Measurements from ENCODE around the gene TTYH3.
"Not testable (repeated sequence)": the region's sequence is repeated elsewhere in the genome, so short reads cannot be mapped to it uniquely, and the experiment has no call there.

Gene TTYH3

DNA sequence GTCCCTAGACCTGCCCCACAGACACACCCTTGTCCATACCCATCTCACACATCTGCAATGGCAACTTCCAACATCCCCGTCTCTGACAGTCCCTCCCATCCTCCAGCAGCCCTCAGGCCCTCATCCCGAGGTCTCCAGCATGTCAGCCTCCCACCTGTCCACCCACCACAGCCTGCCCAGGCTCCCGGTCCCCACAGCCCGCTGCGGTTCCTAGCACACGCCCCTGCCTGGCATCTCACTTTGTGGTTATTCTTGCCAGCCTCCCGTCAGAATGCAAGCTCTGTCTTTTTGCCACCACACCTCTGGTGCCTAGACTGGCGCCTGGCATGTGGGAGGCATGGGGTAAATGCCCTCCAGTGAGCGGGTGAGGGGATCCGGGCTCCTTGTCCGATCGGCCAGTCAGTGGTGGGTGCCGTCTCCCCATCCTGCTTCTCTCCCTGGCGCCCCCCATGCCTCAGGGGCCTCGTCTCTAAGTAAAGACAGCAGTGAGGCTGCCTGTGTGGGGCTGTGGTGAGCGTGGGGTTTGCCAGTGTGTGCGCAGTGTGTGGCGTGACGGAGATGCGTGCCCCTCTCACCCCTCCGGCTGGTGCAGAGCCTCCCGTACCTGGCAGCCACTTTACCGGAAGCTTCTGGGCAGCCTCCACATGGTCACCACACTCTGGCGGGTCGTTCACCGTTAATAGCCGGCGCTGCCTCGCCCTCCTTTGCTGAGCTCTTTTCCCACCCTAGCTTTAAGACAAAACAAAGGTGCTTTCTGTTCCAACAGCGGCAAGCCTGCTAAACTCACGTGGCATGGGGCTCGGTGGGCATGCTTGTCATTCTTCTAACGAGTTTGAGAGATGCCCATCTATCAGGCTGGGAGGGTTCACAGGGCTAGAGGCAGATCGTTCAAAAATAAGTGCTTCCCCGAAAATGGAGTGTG, 28.5 kb upstream of the TTYH3 start:
- no peak for FAIRE-seq

DNA sequence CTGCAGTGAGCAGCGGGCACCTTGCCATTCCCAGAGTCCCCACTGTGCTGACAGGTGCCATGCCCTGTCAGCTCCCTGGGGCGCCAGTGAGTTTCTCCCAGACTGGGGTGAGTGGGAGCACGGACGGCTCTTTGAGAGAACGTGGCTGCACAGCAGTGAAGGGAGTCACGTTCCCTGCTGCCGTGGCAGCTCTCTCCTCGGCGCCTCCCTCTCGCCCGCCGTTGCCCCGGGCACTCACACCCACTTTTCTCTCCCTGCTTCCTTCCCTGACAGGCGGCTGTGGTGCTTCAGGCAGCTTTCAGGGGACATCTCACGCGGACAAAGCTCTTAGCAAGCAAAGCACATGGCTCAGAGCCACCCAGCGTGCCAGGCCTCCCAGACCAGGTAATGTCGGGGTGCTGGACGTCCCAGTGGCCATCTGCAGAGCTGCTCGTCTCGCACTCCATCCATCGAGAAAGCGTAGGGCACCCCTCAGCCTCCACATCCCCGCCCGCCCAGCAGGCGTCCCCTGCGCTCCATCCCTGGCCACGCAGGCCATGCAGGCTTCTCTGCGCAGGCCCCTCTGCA, 27.1 kb upstream of the TTYH3 start:
- FAIRE-seq, result no peak

DNA sequence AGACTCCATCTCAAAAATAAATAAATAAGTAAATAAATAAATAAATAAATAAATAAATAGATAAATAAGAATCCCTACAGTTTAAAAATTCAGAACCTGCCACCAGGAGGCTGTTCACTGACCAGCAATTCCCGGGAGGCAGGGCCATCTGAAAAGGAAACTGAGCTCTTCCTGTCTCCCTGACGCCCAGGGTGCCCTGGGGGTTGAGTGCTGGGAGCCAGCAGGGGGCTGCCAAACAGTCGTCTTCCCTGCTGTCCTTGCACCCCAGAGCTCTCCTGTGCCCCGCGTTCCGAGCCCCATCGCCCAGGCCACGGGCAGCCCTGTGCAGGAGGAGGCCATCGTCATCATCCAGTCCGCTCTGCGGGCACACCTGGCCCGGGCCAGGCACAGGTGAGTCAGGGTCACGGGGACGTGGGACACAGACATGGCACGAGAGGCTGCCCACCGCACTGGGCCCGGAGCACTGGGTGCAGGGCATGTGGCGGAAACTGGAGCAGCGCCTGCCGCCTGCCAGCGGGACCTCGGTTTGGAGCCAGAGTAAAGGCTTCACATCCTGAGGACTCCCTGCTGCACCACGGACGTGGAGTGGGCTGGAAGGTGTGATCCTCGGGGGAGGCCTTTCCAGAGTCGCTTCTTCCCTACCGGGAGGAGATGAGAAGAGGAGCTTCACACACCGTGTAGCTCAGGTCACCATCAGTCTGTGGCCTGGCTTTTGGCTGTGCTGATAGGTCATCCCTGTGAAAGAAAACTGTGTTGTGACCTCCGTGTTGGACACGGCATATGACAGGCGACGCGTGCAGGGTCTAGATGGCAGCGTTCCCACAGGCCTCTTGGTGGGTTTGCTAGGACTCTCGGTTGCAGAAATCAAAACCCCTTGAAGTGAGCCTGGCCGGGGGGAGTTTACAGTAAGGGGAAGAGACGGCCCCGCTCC, 25.9 kb upstream of the TTYH3 start:
- FAIRE-seq, result no peak

DNA sequence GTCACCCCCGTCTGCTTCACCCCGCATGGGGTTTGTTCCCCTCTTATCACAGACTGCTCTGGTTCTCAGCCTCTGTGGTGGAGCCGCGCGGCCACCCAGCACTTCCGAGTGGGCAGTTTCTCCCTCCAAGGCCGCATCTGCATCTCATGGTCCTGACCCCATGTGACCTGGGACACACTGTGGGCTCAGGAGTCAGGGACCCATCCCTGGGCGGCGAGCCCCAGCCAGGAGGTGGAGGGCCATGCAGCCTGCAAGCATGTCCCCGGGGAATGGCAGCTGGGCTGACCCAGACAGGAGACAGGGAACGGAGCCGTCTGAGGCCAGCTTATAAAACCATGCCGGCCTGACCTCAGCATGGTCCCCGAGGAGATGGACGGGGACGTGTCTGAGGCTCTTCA, 25.2 kb upstream of the TTYH3 start:
- no peak for FAIRE-seq

DNA sequence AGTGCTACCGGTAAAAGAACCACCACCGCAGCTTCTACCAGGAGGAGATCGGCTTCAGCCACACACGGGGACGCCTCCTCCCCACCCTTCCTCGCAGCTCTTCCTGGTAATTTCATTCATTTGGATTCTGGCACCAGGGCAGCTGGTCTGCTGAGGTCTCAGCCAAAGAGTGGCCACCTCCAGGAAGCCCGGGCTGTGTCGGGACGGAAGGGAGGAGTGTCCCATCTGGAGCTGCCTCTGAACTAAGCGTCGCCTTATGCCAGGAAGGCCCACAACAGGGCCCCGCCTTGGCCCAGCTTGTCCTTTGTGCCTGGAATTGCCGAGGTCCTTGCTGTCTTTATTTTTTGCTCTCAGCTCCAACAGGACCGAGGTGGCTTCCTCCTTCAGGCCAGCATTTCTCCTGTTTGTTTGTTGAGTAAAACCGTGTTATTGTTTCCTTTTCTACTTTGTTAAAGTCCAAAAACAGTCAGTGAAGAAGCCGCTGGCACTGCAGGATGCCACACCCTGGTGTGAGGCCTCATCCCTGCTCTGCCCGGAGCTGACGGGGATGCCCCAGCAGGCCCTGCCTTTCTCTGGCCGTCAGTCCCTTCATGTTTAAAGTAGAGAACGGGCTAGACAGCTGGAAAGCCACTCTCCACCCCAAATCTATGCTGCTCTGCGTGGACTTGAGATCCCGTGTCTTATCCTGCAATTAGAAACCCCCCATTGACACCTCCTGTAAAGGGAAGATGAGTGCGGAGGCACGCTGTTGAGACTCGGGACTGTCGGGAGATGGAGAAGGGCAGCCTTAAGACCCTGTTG, 24.5 kb upstream of the TTYH3 start:
- no peak for FAIRE-seq

DNA sequence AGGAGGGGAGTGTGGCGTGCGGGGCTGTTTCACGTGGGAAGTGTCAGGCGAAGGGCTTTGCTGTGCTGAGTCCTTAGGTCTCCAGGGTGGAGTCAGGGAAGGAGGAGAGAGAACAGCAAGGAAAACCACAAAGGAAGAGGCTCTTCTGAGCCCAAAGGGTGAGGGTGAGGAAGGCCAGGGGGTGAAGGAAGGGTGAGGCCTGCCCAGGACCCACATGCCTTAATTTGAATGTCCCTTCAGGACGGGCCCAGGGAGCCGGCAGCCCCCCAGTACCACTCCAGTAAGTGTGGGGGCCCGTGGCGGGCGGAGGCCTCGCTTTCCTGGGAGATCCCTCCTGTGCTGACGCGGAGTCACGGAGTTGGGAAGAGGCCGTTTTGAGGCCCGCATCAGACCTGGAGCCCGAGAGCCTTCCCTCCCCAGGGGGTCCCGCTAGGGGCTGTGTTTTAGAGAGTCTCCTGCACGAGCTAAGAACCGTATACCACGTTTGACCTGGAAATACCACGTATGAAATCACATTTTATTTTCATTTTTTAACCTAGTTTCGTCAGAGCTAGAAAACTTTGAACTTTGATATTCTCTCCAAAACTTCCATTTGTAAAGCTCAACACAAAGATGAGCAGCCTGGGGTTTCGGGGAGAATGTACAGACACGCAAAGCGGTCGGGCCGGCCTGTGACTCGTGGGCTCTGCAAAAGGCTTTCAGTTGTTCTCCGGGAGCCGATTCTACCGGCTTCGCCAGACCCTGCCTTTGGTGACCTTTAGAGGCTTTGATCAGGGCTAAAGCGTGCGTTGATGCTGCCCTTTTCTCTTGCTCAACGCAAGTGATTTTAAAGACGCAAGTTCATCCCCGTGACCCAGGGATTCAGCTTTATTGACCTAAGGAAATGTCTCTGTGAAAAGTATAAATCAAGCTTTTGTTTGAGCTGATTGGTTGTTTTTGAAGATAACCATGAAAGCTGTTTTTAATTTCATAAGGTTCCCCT, 23.6 kb upstream of the TTYH3 start:
- FAIRE-seq, result no peak

DNA sequence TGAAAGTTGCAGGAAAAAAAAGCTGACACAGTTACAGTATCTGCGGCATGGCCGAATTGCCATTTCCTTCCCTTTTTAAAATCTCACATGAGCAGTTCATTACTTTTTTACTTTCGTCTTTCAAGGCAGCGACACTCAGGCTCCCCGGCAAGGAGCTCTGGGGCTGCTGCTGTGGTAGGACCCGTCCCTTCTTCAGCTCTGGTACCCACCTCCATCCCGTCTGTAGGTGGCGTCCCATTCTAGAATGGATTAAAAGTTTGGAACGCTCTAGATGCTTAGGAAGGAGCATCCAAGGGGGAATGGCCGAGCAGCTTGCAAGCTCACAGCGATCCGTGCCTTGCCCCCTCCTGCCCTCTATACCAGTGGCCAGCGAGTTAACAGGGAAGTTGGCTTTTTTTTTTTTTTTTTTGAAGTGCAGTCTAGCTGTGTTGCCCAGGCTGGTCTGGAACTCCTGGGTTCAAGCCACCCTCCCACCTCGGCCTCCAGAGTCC, 22.8 kb upstream of the TTYH3 start:
- FAIRE-seq, result no peak

DNA sequence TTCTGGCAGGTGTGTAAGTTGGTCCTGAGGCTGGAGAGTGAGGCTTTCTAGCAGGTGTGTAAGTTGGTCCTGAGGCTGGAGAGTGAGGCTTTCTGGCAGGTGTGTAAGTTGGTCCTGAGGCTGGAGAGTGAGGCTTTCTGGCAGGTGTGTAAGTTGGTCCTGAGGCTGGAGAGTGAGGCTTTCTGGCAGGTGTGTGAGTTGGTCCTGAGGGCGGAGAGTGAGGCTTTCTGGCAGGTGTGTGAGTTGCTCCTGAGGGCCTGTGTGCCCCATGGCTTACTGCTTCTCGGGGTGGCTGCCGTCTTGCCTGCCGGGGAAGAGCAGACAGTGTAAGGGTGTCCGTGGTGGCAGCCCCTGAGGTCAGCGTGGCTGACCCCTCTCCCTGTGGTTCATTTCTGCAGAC, 22.1 kb upstream of the TTYH3 start:
- FAIRE-seq, result not testable (repeated sequence)

DNA sequence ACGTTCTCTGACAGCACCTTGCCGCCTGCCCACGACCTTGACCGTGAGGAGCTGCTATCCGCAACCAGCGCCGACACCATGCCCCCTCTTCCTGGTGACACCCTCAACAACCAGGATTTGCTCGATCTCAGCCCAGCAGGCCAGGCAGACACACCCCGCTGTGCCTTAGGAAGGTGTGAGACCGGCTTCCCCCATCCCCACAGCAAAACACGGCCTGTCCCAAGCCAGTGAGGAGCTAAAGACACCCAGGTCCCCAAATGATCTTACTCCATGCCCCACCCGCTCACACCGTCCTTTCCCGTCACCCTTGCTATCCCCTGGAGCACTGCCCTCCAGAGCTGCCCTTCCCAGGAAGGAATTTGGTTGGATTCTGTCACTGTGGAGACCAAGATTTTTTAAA, 21.3 kb upstream of the TTYH3 start:
- no peak for FAIRE-seq

DNA sequence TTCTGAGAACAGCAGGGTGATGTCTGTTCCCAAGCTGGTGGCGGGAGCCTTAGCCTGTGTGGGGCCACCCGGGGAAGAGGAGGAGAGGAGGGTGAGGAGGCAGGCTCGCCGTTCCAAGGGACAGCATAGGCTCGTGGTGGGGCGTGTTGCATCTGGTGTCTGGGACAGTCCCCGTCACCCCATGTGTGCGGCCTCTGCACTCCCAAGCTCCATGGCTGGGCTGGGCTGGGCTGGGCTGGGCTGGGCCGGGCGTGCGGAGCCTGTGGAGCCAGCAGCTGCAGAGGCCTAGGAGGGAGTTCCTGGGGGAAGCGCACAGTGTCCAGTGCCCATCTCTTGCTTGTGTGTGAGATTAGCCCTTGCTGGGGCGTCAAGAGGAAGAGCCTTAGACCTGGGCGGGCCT, 20.9 kb upstream of the TTYH3 start:
- no peak for FAIRE-seq

DNA sequence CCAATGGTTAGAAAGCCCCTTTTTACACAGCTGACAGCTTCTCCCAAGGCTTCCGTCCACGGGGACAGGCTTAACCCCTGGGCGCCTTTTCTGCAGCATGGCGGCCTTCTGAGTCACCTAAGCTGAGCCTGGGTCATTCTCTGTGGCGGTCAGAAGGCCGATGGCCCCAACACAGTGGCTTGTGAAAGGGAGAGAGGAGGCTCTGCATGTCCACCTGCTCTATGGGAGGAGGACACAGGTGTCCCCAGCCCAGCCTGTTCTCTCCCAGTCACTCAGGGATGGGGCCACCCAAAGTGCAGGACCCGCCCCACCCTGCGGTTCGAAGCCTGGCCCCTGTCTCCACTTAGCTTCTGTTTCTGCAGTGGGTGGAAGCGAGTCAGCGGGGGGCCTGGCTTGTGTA, 20.4 kb upstream of the TTYH3 start:
- FAIRE-seq, result no peak

DNA sequence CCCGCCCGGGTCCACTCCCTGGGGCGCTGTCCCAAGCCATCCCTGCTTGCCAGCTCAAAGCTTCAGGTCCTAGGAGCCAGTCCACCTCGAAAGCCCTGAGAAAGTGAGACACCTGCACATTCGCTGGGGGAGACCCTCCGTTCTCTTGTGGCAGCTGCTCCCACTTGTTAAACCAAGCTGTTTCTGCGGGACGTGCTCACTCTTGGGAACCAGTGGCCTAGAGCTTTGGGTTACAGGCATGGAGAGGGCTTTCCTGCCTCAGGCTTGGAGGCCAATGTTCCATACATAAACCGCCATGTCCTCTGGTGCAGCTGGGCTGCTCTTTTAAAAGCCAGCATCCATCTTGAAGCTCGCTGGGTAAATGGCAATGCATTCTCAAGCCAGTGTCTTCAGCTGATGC, 19.9 kb upstream of the TTYH3 start:
- FAIRE-seq, result no peak

DNA sequence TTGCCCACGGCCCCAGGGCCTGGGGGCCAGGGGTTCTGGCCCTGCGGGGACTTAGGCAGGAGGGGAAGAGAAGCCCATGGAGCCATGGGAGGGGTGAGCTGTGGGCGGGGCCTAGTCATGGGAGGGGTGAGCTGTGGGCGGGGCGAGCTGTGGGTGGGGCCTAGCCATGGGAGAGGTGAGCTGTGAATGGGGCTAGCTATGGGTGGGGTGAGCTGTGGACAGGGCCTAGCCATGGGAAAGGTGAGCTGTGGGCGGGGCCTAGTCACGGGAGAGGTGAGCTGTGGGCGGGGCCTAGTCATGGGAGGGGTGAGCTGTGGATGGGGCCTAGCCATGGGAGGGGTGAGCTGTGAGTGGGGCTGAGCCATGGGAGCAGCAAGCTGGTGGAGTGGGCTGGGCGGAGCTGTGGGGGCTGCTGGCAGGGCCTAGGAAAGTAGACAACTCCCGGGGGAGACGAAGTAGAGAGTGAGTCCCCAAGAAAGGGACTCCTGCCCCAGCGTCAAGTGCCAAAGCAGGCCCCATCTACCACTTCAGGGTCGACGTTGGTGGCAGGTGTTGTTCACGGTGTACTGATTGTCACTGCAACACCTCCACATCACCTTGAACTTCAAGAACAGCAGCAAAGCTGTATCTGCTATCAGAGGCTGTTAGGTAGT, 19.2 kb upstream of the TTYH3 start:
- FAIRE-seq, result no peak

DNA sequence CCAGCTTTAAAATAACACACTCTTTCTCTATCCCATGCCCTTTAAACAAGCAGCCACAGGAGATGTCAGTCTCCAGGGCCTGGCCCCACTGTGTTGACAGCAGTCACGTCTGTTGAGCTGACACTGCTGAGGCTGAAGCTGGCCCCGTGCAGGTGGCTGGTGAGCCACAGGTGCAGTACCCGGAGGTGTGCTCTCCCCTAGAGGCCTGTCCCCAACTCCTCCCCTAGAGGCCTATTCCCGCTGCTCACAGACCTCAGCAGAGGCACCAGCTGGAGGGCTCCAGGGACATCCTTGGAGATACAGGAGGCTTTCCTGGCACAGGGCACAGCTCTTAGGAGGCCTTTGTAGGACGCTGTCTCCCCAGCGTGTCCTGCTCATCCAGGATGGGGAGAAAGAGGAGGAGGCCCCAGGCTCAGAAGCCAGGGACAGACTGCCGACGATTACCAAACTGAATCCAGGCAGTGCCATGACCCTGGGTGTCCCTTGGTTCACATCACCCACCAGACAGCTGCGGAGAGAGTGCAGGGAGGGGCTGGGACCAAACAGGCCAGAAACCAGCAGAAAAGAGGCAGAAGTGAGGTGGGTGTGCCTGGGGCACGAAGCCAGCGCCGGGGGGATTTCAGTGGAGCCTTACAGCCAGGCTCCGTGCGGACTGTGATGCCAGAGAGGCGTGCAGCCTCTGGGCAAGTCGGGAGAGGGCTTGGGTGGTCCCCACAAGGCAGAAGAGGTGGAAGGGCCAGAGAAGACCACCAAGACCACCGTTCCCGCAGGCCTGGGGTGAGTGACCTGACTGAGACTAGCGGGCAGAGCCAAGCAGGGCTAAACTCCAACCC, 18.5 kb upstream of the TTYH3 start:
- no peak for FAIRE-seq

DNA sequence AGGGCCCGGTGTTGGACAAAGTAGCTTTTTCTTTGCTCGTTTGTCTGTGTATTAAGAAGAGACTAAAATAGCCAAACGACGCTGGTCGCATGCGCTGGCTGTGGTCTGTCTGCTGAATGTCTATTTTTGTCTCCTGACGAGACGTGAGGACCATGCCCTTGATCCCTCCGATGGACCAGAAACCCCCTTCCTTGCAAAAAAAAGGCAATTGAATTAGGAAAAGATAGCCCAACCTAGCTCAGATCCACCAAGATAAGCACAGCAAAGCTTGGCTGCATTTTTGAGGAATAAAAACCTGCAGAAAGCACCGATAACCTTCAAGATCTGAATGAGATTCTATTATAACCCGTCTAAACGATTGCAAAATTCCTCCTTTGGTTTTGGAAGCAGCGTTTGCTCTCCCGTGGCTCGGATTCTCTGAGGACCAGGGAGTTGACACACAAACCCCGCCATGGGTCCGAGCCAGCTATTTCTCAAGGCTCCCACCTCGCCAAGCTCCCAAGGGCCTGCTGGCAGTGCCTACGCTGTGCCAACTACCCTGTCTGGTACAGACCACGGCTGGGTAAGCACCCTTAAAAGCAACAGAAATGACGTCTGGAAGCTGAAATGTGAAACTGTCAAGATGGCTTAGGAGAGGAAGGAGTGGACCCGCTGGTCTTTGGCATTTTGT, 17.7 kb upstream of the TTYH3 start:
- FAIRE-seq, result no peak

DNA sequence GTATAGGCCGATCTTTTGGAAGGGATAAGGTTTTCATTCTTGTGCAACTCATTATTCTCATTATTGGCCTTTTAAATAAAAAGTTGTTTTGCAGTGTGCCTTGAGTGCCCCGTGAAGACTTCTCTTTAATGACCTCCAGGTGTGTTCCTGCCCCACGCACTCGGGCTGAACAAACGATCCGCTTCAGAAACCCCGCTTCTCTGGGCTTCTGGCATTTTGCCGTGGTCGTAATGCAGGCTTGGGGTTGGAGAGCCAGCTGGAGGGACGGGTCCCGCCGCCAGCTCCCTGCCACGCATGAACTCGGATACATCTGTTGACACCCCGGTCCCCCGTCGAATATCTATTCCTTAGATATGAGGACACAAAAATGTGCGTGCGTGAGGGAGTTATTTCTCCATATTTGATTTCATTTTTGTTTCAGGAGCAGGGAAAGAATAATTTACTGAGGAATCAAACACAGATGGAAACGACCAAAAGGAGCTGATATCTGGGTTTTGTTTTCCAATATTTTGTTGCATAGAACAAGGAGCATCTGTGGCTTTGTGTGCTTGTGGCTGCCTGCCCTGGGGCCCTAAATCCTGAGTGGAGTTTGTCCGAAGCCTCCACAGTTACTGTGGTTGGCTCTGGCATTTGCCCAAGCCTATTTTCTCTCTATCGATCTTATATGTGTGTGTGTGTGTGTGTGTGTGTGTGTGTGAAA, 17.0 kb upstream of the TTYH3 start:
- FAIRE-seq, result no peak

DNA sequence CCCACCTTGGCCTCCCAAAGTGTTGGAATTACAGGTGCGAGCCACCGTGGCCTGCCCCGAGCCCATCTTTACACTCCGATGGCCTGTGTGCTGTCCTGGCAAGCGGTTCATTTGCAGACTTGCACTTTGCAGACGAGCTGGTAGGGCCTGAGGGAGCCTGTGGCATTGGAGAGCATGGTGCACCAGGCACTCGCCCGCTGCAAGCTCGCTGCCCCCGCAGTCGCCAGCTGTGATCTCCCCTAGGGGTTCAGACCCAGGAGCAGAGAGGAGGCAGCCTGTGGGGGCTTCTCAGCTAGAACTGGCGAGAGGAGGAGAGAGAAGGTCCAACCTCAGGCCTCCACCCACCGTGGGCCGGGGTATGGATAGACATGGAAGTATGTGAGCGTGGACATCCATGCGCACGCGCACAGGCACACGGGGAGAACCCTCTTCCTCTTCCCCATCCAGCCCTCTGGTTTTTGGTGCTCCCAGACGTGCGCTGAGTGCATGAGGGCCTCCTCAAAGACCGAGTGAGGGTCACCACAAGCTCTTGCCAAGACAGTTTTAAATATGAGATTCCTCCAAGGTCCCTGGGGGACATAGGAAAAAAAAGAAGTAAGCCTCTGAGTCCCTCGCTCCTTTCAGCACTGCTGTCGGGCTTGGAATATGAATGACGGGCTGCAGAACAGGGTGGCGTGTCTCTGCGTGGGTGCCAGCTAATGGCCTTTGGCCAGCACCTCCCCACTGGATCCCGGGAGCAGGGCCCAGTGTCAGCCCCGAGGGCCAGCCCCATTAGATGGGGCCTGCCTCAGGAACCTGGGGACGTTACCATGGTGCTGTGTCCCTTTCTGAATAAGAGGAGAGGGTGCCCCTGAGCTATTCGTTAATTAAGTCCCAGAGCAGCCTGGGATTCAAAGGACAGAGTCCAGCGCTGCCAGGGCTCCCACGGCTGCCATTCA, 15.1 kb upstream of the TTYH3 start:
- no peak for FAIRE-seq

Measured in A204.1 (cell line).